ENCODE data around the gene GRM7. TPM values are rescaled to one million over a fixed set of nuclear protein-coding genes. Genes with fewer than 3 reads are reported as not detected.

GRM7 gene
- total and polyA plus RNA-seq, 2 donors (not counting 1 experiment from before 2014, with no cell fraction given), result not detected

DNA sequence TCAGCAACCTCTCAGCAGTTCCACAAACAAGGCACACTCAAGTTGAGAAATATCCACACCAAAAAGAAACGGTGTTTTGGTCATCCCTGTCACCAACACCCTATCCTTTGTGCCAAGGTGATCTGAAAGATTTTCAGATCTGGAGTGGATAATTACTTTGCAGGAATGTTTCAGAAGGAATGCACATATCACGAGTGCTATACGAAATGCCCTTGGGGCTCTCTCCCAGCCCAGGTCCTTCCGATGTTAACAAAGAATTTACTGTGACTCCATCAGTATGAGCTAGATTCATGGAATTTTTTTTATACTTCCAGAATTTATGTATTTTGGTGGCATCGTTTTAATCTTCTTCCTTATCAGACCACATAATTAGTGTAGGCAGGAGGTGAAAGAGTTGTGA lies 105.0 kb downstream of the GRM7 start:
- no CpG with 5 or more reads among the region's 5 CpGs for WGBS (ENCODE audit: insufficient coverage)
- Mint-ChIP-seq H3K9me3 (ENCODE audit: insufficient read depth) (no peaks in the 10 kb centered on the region), H3K4me1 (no peaks in the 10 kb centered on the region), H3K4me3 (no peak overlapping the region), H3K27me3 (no peaks in the 10 kb centered on the region), H3K27ac (no peak overlapping the region)
- Histone ChIP-seq H3K36me3 (replicated peaks in 1 of 2; ENCODE audit: control extremely low read depth in 1 of 2, control insufficient read depth in 1 of 2, extremely low read depth in 1 of 2, insufficient read depth in 2 of 2, low read length in 1 of 2) (no peaks in the 10 kb centered on the region), H4K20me1 (ENCODE audit: control insufficient read depth, insufficient read depth, low read length, poor library complexity, severe bottlenecking) (no peaks in the 10 kb centered on the region), H3K9ac (ENCODE audit: low read length) (no peak overlapping the region), H2AFZ (ENCODE audit: insufficient read depth, low read depth, low read length, poor library complexity, severe bottlenecking) (no peak overlapping the region), H3K9me3 (ENCODE audit: control extremely low read depth in 1 of 3, control insufficient read depth in 2 of 3, insufficient read depth in 1 of 3, low read length in 2 of 3) (no peaks in the 10 kb centered on the region), H3K4me2 (replicated peaks; ENCODE audit: low read depth, low read length, poor library complexity, severe bottlenecking) (no peak overlapping the region), H3K79me2 (ENCODE audit: control insufficient read depth, insufficient read depth, low read length) (no peaks in the 10 kb centered on the region), H3K4me1 (ENCODE audit: control insufficient read depth in 2 of 2, insufficient read depth in 2 of 2, low read length in 2 of 2) (no peaks in the 10 kb centered on the region), H3K27me3 (replicated peaks in 1 of 4; ENCODE audit: control extremely low read depth in 1 of 4, control insufficient read depth in 3 of 4, insufficient read depth in 4 of 4, low read length in 3 of 4) (no peaks in the 10 kb centered on the region), H3K27ac (ENCODE audit: low read length in 2 of 2) (no peak overlapping the region), H3K4me3 (ENCODE audit: control extremely low read depth in 1 of 5, extremely low read depth in 1 of 5, insufficient read depth in 1 of 5, low read depth in 2 of 5, low read length in 4 of 5) (no peak overlapping the region)
- no peak for ATAC-seq (ENCODE audit: low read depth)
- TF ChIP-seq EZH2 (IDR thresholded peaks at IDR 0.05; ENCODE audit: borderline replicate concordance, insufficient read depth, low read depth, low read length, poor library complexity, severe bottlenecking), result no peak
- TF ChIP-seq, protein P1, sequence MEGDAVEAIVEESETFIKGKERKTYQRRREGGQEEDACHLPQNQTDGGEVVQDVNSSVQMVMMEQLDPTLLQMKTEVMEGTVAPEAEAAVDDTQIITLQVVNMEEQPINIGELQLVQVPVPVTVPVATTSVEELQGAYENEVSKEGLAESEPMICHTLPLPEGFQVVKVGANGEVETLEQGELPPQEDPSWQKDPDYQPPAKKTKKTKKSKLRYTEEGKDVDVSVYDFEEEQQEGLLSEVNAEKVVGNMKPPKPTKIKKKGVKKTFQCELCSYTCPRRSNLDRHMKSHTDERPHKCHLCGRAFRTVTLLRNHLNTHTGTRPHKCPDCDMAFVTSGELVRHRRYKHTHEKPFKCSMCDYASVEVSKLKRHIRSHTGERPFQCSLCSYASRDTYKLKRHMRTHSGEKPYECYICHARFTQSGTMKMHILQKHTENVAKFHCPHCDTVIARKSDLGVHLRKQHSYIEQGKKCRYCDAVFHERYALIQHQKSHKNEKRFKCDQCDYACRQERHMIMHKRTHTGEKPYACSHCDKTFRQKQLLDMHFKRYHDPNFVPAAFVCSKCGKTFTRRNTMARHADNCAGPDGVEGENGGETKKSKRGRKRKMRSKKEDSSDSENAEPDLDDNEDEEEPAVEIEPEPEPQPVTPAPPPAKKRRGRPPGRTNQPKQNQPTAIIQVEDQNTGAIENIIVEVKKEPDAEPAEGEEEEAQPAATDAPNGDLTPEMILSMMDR (IDR thresholded peaks at IDR 0.05), result no peak
- ChIA-PET CTCF (no interaction called here), POLR2A (no interaction called here)
- no peak for DNase-seq
- intact Hi-C loops (cut with micrococcal nuclease), result no loop called here

- intact Hi-C loops (cut with micrococcal nuclease), result no loop called here
- TF ChIP-seq, protein P1 (IDR thresholded peaks at IDR 0.05), result no peak
- TF ChIP-seq EZH2 (IDR thresholded peaks at IDR 0.05; ENCODE audit: borderline replicate concordance, insufficient read depth, low read depth, low read length, poor library complexity, severe bottlenecking), result no peak
- 100% methylated on average over 1 of the region's 2 CpGs for WGBS (ENCODE audit: insufficient coverage)
Observed at GRCh38 chr3:6971933-6972332, 111.0 kb downstream of the GRM7 start.

More at GRCh38 chr3:6971933-6972332, 111.0 kb downstream of the GRM7 start:
- H3K4me3 ChIP-seq (ENCODE audit: control extremely low read depth in 1 of 5, extremely low read depth in 1 of 5, insufficient read depth in 1 of 5, low read depth in 2 of 5, low read length in 4 of 5), result no peak overlapping the region
- H3K9ac ChIP-seq (ENCODE audit: low read length), result no peak overlapping the region
- no peak overlapping the region for H3K27ac ChIP-seq (ENCODE audit: low read length in 2 of 2)
- no peak overlapping the region for H3K4me2 ChIP-seq (replicated peaks; ENCODE audit: low read depth, low read length, poor library complexity, severe bottlenecking)
- no peak for ATAC-seq (ENCODE audit: low read depth)
- no peaks in the 10 kb centered on the region for H3K4me1 Mint-ChIP-seq
- CTCF ChIA-PET, result no interaction called here
- POLR2A ChIA-PET, result no interaction called here
- no peaks in the 10 kb centered on the region for H3K27me3 Mint-ChIP-seq
- no peaks in the 10 kb centered on the region for H3K27me3 ChIP-seq (replicated peaks in 1 of 4; ENCODE audit: control extremely low read depth in 1 of 4, control insufficient read depth in 3 of 4, insufficient read depth in 4 of 4, low read length in 3 of 4)
- no peaks in the 10 kb centered on the region for H3K36me3 ChIP-seq (replicated peaks in 1 of 2; ENCODE audit: control extremely low read depth in 1 of 2, control insufficient read depth in 1 of 2, extremely low read depth in 1 of 2, insufficient read depth in 2 of 2, low read length in 1 of 2)
- H4K20me1 ChIP-seq (ENCODE audit: control insufficient read depth, insufficient read depth, low read length, poor library complexity, severe bottlenecking), result no peaks in the 10 kb centered on the region
- no peaks in the 10 kb centered on the region for H3K79me2 ChIP-seq (ENCODE audit: control insufficient read depth, insufficient read depth, low read length)
- H3K9me3 Mint-ChIP-seq (ENCODE audit: insufficient read depth), result no peaks in the 10 kb centered on the region
- no peak for DNase-seq
- no peak overlapping the region for H3K27ac Mint-ChIP-seq
- H3K4me3 Mint-ChIP-seq, result no peak overlapping the region
- H3K9me3 ChIP-seq (ENCODE audit: control extremely low read depth in 1 of 3, control insufficient read depth in 2 of 3, insufficient read depth in 1 of 3, low read length in 2 of 3), result peaks cover 0 to 2% (median 0%) of the 10 kb centered on the region in 3 donors
- H2AFZ ChIP-seq (ENCODE audit: insufficient read depth, low read depth, low read length, poor library complexity, severe bottlenecking), result no peak overlapping the region
- no peaks in the 10 kb centered on the region for H3K4me1 ChIP-seq (ENCODE audit: control insufficient read depth in 2 of 2, insufficient read depth in 2 of 2, low read length in 2 of 2)
